Transverse colon (tissue), 4 donors: ENCODE results near the gene ERCC8. TPM values are rescaled to one million over a fixed set of nuclear protein-coding genes. Genes with fewer than 3 reads are reported as not detected.

Experiments used
- DNase-seq: peaks from one replicate; pipeline ENCODE4 v3.0.0-alpha.2; 2019
- H3K27ac ChIP-seq, 4 donors: fragments of 200-600 bp; sonication (generic); 2 replicates each; pipeline ENCODE4 v1.5.1; 2016 to 2018; ENCODE audit warnings: inconsistent platforms in 4 of 4
- H3K27me3 ChIP-seq: fragments of 200-600 bp; sonication (generic); 2 replicates; pipeline ENCODE4 v1.5.1; 2017; ENCODE audit warnings: inconsistent platforms
- H3K36me3 ChIP-seq, 4 donors: fragments of 200-600 bp; sonication (generic); 2 replicates each; pipeline ENCODE4 v1.5.1; 2017 to 2019; ENCODE audit warnings: inconsistent platforms in 4 of 4
- H3K4me1 ChIP-seq, 4 donors: fragments of 200-600 bp; sonication (generic); 2 replicates each; pipeline ENCODE4 v1.5.1; 2017 to 2020; ENCODE audit warnings: inconsistent platforms in 4 of 4
- H3K4me3 ChIP-seq, 4 donors: fragments of 200-600 bp; sonication (generic); 1 replicate in 1 of 4; 2 replicates in 3 of 4; pipeline versions ENCODE4 v1.5.1 to v1.6.1; 2017 to 2019; ENCODE audit warnings: inconsistent platforms in 4 of 4
- H3K9me3 ChIP-seq, 2 donors: fragments of 200-600 bp; sonication (generic); 2 replicates each; pipeline ENCODE4 v1.5.1; 2017 to 2019; ENCODE audit warnings: inconsistent platforms in 2 of 2
- CTCF ChIP-seq, 5 experiments: fragments of 200-600 bp in 3 of 5; fragments of 450-650 bp in 2 of 5; sonication (generic) in 3 of 5; IDR thresholded peaks; 1 replicate in 2 of 5; 2 replicates in 3 of 5; pipeline ENCODE4 v1.5.1; 2016 to 2017; ENCODE audit warnings: antibody characterized with exemption in 5 of 5, inconsistent platforms in 3 of 5, mild to moderate bottlenecking in 2 of 5, moderate library complexity in 1 of 5
- EP300 ChIP-seq: sonication (generic); formaldehyde crosslinking; IDR thresholded peaks from one replicate; pipeline ENCODE4 v1.6.1; 2017; ENCODE audit warnings: antibody characterized with exemption, low read depth
- POLR2A ChIP-seq: fragments of 450-650 bp; IDR thresholded peaks from one replicate; pipeline ENCODE4 v1.6.1; 2016; ENCODE audit warnings: antibody characterized with exemption, mild to moderate bottlenecking, moderate library complexity
- POLR2AphosphoS5 ChIP-seq, 3 donors: sonication (generic); formaldehyde crosslinking; IDR thresholded peaks; one replicate each; pipeline ENCODE4 v1.6.1; 2016; ENCODE audit warnings: antibody characterized with exemption in 3 of 3
- WGBS, 2 donors: methylation state at CpG; one replicate each; pipeline ENCODE4 v1.1.5; 2018; ENCODE audit warnings: low coverage in 1 of 2; 5-methylcytosine and 5-hydroxymethylcytosine counted together
- in situ Hi-C, 4 donors: fragments of 200-750 bp; cut with MboI; loops; one replicate each; pipeline versions ENCODE4 v1.15.0 to v1.15.1; 2017; ENCODE audit warnings: low sequenced_read_pairs in 3 of 4, low pct_ligation_motif_present in 1 of 4, low pct_unique_long_range_greater_than_20kb in 1 of 4
- intact Hi-C: fragments of 100-400 bp; cut with DNase I; formaldehyde crosslinking; loops from one replicate; pipeline ENCODE4 v1.15.1; 2023; ENCODE audit warnings: low total_unique reads
- total RNA-seq, 4 donors: library from RNA; depleted of rRNA; stranded (reverse); fragments of >200 nt; gene quantifications; one replicate each; pipeline ENCODE4 v1.1.0, GENCODE V29; 2016

ERCC8 gene
- total RNA-seq, 4 donors from 2014 or later = 4.8 to 17.3 (median 11.3) TPM

GRCh38 chr5:60856066-60856465 is 88.8 kb downstream of the ERCC8 start:
- H3K9me3 ChIP-seq = no peaks in the 10 kb centered on the region
- TF ChIP-seq EP300 (no peak), POLR2AphosphoS5 (IDR thresholded peaks at IDR 0.05) (no peak)
- H3K36me3 ChIP-seq = no peaks in the 10 kb centered on the region
- H3K27me3 ChIP-seq = no peaks in the 10 kb centered on the region
- no peak overlapping the region for H3K4me3 ChIP-seq
- WGBS, 2 donors = 96 to 100% methylated on average over 1 of the region's 1 CpG
- intact Hi-C loops = no loop called here
- H3K4me1 ChIP-seq = no peaks in the 10 kb centered on the region
- DNase-seq = no peak
- in situ Hi-C loops = no loop called here
- no peak overlapping the region for H3K27ac ChIP-seq

- no peaks in the 10 kb centered on the region for H3K9me3 ChIP-seq
Measured at GRCh38 chr5:60852940-60853339, 91.9 kb downstream of the ERCC8 start.

GRCh38 chr5:60852317-60852716 is 92.6 kb downstream of the ERCC8 start:
- DNase-seq = no peak
- intact Hi-C loops = no loop called here
- H3K4me3 ChIP-seq = no peak overlapping the region
- in situ Hi-C loops = no loop called here
- H3K4me1 ChIP-seq = no peaks in the 10 kb centered on the region
- TF ChIP-seq POLR2AphosphoS5 (IDR thresholded peaks at IDR 0.05) = no peak
- TF ChIP-seq EP300 = no peak
- no peak for TF ChIP-seq CTCF (IDR thresholded peaks at IDR 0.05)
- no peak for TF ChIP-seq POLR2A
- H3K9me3 ChIP-seq = no peaks in the 10 kb centered on the region
- H3K27me3 ChIP-seq = no peaks in the 10 kb centered on the region
- H3K27ac ChIP-seq = no peak overlapping the region
- no peaks in the 10 kb centered on the region for H3K36me3 ChIP-seq
- 57% methylated on average over 2 of the region's 2 CpGs; no CpG with 5 or more reads in 1 of the 2 donors for WGBS, 2 donors

More at GRCh38 chr5:60852940-60853339, 91.9 kb downstream of the ERCC8 start:
- Histone ChIP-seq H3K27ac (no peak overlapping the region), H3K27me3 (no peaks in the 10 kb centered on the region), H3K36me3 (no peaks in the 10 kb centered on the region), H3K4me3 (no peak overlapping the region), H3K4me1 (no peaks in the 10 kb centered on the region)
- 53 to 58% methylated on average over 3 of the region's 3 CpGs for WGBS, 2 donors
- DNase-seq = no peak
- in situ Hi-C loops = no loop called here
- intact Hi-C loops = no loop called here
- no peak for TF ChIP-seq POLR2A
- TF ChIP-seq EP300 = no peak
- TF ChIP-seq CTCF (IDR thresholded peaks at IDR 0.05) = no peak
- no peak for TF ChIP-seq POLR2AphosphoS5 (IDR thresholded peaks at IDR 0.05)

- in situ Hi-C loops (no loop called here), intact Hi-C loops (no loop called here)
- Histone ChIP-seq H3K4me3 (no peak overlapping the region), H3K9me3 (no peaks in the 10 kb centered on the region), H3K36me3 (no peaks in the 10 kb centered on the region), H3K27ac (no peak overlapping the region), H3K27me3 (no peaks in the 10 kb centered on the region), H3K4me1 (no peaks in the 10 kb centered on the region)
- no peak for TF ChIP-seq POLR2A
- TF ChIP-seq CTCF (IDR thresholded peaks at IDR 0.05) = no peak
- no peak for TF ChIP-seq POLR2AphosphoS5 (IDR thresholded peaks at IDR 0.05)
- TF ChIP-seq EP300 = no peak
- no peak for DNase-seq
Measured at GRCh38 chr5:60851626-60852025, 93.2 kb downstream of the ERCC8 start.

- in situ Hi-C loops = no loop called here
- Histone ChIP-seq H3K4me3 (no peak overlapping the region), H3K27me3 (peaks cover 38% of the 10 kb centered on the region), H3K36me3 (no peaks in the 10 kb centered on the region), H3K27ac (no peak overlapping the region), H3K9me3 (no peaks in the 10 kb centered on the region), H3K4me1 (peaks cover 0 to 17% (median 12%) of the 10 kb centered on the region in 4 donors)
- DNase-seq = no peak
- WGBS, 2 donors = 80 to 97% methylated on average over 1 of the region's 1 CpG
- intact Hi-C loops = no loop called here
- TF ChIP-seq EP300 (no peak), POLR2AphosphoS5 (IDR thresholded peaks at IDR 0.05) (no peak), CTCF (IDR thresholded peaks at IDR 0.05) (no peak), POLR2A (no peak)
Measured at GRCh38 chr5:60846298-60846697, 98.6 kb downstream of the ERCC8 start.
